ENCODE measurements around the gene NTF3.

- TF ChIP-seq CTCF (IDR thresholded peaks at IDR 0.05) (no peak), ZFX (IDR thresholded peaks at IDR 0.05; ENCODE audit: borderline replicate concordance) (no peak)
Measured at GRCh38 chr12:5399266-5399665, 32.6 kb upstream of the NTF3 start.

Data from 22Rv1 (cell line).